ENCODE measurements around the gene PPIL4. TPM values are rescaled to one million over a fixed set of nuclear protein-coding genes. Genes with fewer than 3 reads are reported as not detected.

PPIL4 gene
- total and polyA plus RNA-seq, 2 donors (not counting 1 experiment from before 2014, with no cell fraction given), result 3.1 to 34.3 TPM

DNA sequence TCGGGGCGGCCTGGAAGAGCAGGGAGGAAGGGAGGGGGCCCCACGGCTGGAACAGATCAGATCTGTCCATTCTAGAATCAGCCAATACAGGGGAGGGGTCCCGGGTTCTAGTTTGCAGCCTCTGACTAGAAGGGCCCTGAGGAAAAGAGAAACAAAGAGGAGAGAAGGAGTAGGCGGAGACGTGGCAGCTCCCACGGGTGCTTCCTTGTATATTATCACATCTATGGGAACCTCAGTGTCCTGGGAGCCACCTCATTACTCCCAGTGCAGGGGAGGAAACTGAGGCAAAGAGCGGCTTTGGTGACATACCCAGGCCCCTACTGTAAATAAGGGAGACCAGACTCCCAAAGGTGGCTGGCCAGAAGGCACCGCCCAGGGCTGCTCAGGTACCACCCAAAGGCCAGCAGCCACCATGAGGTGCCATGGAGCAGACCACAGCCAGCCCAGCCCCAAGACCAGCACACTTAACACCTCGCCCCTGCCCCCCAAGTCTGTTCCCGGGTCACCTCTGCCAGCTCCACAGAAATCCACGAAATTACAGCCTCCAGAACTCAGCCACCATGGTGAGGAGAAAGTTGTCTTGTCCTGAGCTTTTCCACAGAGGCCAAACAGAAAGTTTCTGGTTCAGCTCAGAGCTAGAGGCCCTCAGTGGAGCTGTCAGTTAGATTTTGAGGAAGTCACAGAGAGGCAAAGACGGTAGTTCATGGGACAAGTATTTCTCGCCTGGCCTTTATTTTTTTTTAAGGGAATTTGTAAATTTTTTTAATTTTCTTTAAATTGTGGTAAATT is 63.1 kb downstream of the PPIL4 start:
- peaks cover 65% of the 10 kb centered on the region for H3K79me2 ChIP-seq (ENCODE audit: control insufficient read depth, insufficient read depth, low read length)
- peak; percentile 76 for DNase-seq
- Mint-ChIP-seq H3K4me3 (peak overlapping the region; percentile 94), H3K27ac (peak overlapping the region; percentile 99), H3K4me1 (peaks cover 72% of the 10 kb centered on the region), H3K9me3 (ENCODE audit: insufficient read depth) (no peaks in the 10 kb centered on the region), H3K27me3 (no peaks in the 10 kb centered on the region)
- POLR2A ChIA-PET, result interaction anchor here (0.7 to 1.8 kb wide), 4 partner anchors 11 to 63 kb away, joined by 3 to 4 read pairs (median 4); partner anchors contain the start of gene PPIL4
- H3K4me3 ChIP-seq (ENCODE audit: control extremely low read depth in 1 of 5, extremely low read depth in 1 of 5, insufficient read depth in 1 of 5, low read depth in 2 of 5, low read length in 4 of 5), result peak overlapping the region; percentile 55 to 77 (median 71)
- H3K4me2 ChIP-seq (replicated peaks; ENCODE audit: low read depth, low read length, poor library complexity, severe bottlenecking), result peak overlapping the region; percentile 97
- H3K4me1 ChIP-seq (ENCODE audit: control insufficient read depth in 2 of 2, insufficient read depth in 2 of 2, low read length in 2 of 2), result peaks cover 75 to 90% of the 10 kb centered on the region in 2 donors
- CTCF ChIA-PET, result interaction anchor here (0.9 to 2.5 kb wide), 3 partner anchors 39 to 54 kb away, joined by 4 to 11 read pairs (median 6); no protein-coding TSS in a partner anchor
- peak overlapping the region; percentile 94 to 98 for H3K27ac ChIP-seq (ENCODE audit: low read length in 2 of 2)
- TF ChIP-seq, protein P1, sequence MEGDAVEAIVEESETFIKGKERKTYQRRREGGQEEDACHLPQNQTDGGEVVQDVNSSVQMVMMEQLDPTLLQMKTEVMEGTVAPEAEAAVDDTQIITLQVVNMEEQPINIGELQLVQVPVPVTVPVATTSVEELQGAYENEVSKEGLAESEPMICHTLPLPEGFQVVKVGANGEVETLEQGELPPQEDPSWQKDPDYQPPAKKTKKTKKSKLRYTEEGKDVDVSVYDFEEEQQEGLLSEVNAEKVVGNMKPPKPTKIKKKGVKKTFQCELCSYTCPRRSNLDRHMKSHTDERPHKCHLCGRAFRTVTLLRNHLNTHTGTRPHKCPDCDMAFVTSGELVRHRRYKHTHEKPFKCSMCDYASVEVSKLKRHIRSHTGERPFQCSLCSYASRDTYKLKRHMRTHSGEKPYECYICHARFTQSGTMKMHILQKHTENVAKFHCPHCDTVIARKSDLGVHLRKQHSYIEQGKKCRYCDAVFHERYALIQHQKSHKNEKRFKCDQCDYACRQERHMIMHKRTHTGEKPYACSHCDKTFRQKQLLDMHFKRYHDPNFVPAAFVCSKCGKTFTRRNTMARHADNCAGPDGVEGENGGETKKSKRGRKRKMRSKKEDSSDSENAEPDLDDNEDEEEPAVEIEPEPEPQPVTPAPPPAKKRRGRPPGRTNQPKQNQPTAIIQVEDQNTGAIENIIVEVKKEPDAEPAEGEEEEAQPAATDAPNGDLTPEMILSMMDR (IDR thresholded peaks at IDR 0.05), result no peak
- no peak for TF ChIP-seq EZH2 (IDR thresholded peaks at IDR 0.05; ENCODE audit: borderline replicate concordance, insufficient read depth, low read depth, low read length, poor library complexity, severe bottlenecking)
- intact Hi-C loops (cut with micrococcal nuclease), result no loop called here
- H3K36me3 ChIP-seq (replicated peaks in 1 of 2; ENCODE audit: control extremely low read depth in 1 of 2, control insufficient read depth in 1 of 2, extremely low read depth in 1 of 2, insufficient read depth in 2 of 2, low read length in 1 of 2), result peaks cover 0 to 16% of the 10 kb centered on the region in 2 experiments
- H2AFZ ChIP-seq (ENCODE audit: insufficient read depth, low read depth, low read length, poor library complexity, severe bottlenecking), result no peak overlapping the region
- peak overlapping the region; percentile 67 for H3K9ac ChIP-seq (ENCODE audit: low read length)
- H4K20me1 ChIP-seq (ENCODE audit: control insufficient read depth, insufficient read depth, low read length, poor library complexity, severe bottlenecking), result no peaks in the 10 kb centered on the region
- peak; percentile 6 for ATAC-seq (ENCODE audit: low read depth)
- H3K9me3 ChIP-seq (ENCODE audit: control extremely low read depth in 1 of 3, control insufficient read depth in 2 of 3, insufficient read depth in 1 of 3, low read length in 2 of 3), result no peaks in the 10 kb centered on the region
- no peaks in the 10 kb centered on the region for H3K27me3 ChIP-seq (replicated peaks in 1 of 4; ENCODE audit: control extremely low read depth in 1 of 4, control insufficient read depth in 3 of 4, insufficient read depth in 4 of 4, low read length in 3 of 4)
- 33% methylated on average over 4 of the region's 14 CpGs for WGBS (ENCODE audit: insufficient coverage)

Measured in B cell (primary cell).